Measurements from ENCODE around the gene ZNF492.
"Not testable (repeated sequence)": the region's sequence is repeated elsewhere in the genome, so short reads cannot be mapped to it uniquely, and the experiment has no call there.

The ZNF492 gene

DNA sequence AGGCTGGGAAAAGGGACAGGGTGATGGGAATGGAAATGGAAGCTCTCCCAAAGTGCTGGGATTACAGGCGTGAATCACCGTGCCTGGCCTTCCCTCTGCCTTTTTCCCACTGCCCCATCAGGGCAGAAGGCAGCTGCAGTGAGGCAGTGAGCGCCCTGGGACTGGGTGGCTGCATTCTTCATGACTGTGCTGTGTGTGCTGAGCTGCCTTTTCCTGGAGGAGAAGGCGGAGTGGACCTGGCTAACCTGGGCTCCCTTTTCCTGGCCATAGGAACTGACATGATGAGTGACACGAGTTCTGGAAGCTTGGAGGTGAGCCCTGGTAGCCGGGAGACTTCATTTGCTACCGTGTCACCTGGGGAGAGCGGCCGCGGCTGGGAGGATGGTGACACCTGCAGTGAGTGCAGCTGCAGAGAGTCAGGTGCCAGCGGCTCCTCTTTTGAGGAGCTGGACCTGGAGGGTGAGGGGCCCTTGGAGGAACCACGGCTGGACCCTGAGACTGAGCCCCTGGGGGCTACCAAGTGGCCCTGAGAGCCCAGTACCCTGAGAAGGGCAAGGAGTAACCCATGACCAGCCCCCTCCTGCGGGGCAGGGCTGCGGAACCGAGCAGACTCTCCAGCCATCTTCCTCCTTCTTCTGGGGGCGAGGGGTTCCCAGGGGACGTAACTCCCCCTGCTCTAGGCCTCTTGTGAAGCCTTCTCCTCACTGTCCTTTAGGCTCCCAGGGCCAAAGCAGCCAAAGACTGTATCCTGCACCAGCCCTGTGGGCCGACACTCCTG lies 26.3 kb upstream of the ZNF492 start:
- DNase-seq: no peak
- Mint-ChIP-seq H3K4me1 (no peaks in the 10 kb centered on the region), H3K27me3 (no peaks in the 10 kb centered on the region), H3K4me3 (no peak overlapping the region), H3K9me3 (peaks cover 5 to 10% of the 10 kb centered on the region in 2 donors), H3K27ac (no peak overlapping the region), H3K36me3 (no peaks in the 10 kb centered on the region)
- no peak for ATAC-seq (replicated peaks)

GRCh38 chr19:22608441-22608840 lies 25.7 kb upstream of the ZNF492 start:
- H3K36me3 Mint-ChIP-seq: no peaks in the 10 kb centered on the region
- H3K9me3 Mint-ChIP-seq: peaks cover 5 to 10% of the 10 kb centered on the region in 2 donors
- no peaks in the 10 kb centered on the region for H3K27me3 Mint-ChIP-seq
- no peaks in the 10 kb centered on the region for H3K4me1 Mint-ChIP-seq
- no peak for DNase-seq
- ATAC-seq (replicated peaks): no peak
- no peak overlapping the region for H3K4me3 Mint-ChIP-seq
- H3K27ac Mint-ChIP-seq: no peak overlapping the region

GRCh38 chr19:22609630-22610029 lies 24.5 kb upstream of the ZNF492 start:
- no peak overlapping the region for H3K27ac Mint-ChIP-seq
- H3K4me3 Mint-ChIP-seq: no peak overlapping the region
- no peak for DNase-seq
- ATAC-seq (replicated peaks): no peak
- peaks cover 5 to 15% of the 10 kb centered on the region in 2 donors for H3K9me3 Mint-ChIP-seq
- H3K27me3 Mint-ChIP-seq: no peaks in the 10 kb centered on the region
- H3K4me1 Mint-ChIP-seq: no peaks in the 10 kb centered on the region
- H3K36me3 Mint-ChIP-seq: no peaks in the 10 kb centered on the region

DNA sequence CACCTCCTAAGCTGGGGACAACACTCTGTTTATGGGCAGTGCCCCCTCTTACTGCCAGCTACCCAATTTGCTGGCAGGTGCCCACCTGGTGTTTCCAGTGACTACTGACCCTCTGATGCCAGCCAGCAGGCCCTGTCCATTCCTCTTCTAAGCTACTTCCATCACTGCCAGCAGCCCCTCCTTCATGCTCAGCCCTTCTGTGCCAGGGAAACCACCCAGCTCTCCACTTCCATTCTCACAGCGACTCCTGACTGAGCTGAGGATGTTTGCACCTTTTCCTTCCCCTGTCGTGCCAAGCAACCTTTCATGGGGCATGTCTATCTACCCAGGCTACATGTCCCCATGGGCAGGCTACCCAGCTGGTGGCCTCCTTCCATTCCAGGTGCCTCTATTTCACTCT lies 24.0 kb upstream of the ZNF492 start:
- H3K4me1 Mint-ChIP-seq: no peaks in the 10 kb centered on the region
- ATAC-seq (replicated peaks): no peak
- H3K27ac Mint-ChIP-seq: no peak overlapping the region
- no peaks in the 10 kb centered on the region for H3K27me3 Mint-ChIP-seq
- H3K9me3 Mint-ChIP-seq: peaks cover 5 to 15% of the 10 kb centered on the region in 2 donors
- DNase-seq: no peak
- H3K4me3 Mint-ChIP-seq: no peak overlapping the region
- no peaks in the 10 kb centered on the region for H3K36me3 Mint-ChIP-seq

- no peaks in the 10 kb centered on the region for H3K4me1 Mint-ChIP-seq
- H3K27ac Mint-ChIP-seq: no peak overlapping the region
- no peak overlapping the region for H3K4me3 Mint-ChIP-seq
- H3K27me3 Mint-ChIP-seq: no peaks in the 10 kb centered on the region
- ATAC-seq (replicated peaks): no peak
- peaks cover 13 to 17% of the 10 kb centered on the region in 2 donors for H3K9me3 Mint-ChIP-seq
- H3K36me3 Mint-ChIP-seq: no peaks in the 10 kb centered on the region
- no peak for DNase-seq
Measured at GRCh38 chr19:22612316-22612715, 21.8 kb upstream of the ZNF492 start.

GRCh38 chr19:22616659-22617058 lies 17.5 kb upstream of the ZNF492 start:
- peaks cover 14 to 17% of the 10 kb centered on the region in 2 donors for H3K27me3 Mint-ChIP-seq

GRCh38 chr19:22617181-22617580 lies 16.9 kb upstream of the ZNF492 start:
- not testable (repeated sequence) for DNase-seq; ATAC-seq (replicated peaks); H3K4me1 Mint-ChIP-seq; H3K36me3 Mint-ChIP-seq; H3K4me3 Mint-ChIP-seq; H3K27ac Mint-ChIP-seq
- Mint-ChIP-seq H3K27me3 (peaks cover 17 to 19% of the 10 kb centered on the region in 2 donors), H3K9me3 (peaks cover 13 to 14% of the 10 kb centered on the region in 2 donors)

More at GRCh38 chr19:22616659-22617058, 17.5 kb upstream of the ZNF492 start:
- Mint-ChIP-seq H3K4me1 (no peaks in the 10 kb centered on the region), H3K27ac (no peak overlapping the region), H3K4me3 (no peak overlapping the region), H3K9me3 (peaks cover 13 to 14% of the 10 kb centered on the region in 2 donors), H3K36me3 (peaks cover 0 to 4% of the 10 kb centered on the region in 2 donors)
- ATAC-seq (replicated peaks): no peak
- no peak for DNase-seq

- peaks cover 17 to 19% of the 10 kb centered on the region in 2 donors for H3K27me3 Mint-ChIP-seq
- ATAC-seq (replicated peaks): no peak
- H3K36me3 Mint-ChIP-seq: peaks cover 0 to 4% of the 10 kb centered on the region in 2 donors
- H3K9me3 Mint-ChIP-seq: peaks cover 13 to 14% of the 10 kb centered on the region in 2 donors
- DNase-seq: no peak
- no peak overlapping the region for H3K27ac Mint-ChIP-seq
- H3K4me3 Mint-ChIP-seq: no peak overlapping the region
- no peaks in the 10 kb centered on the region for H3K4me1 Mint-ChIP-seq
Measured at GRCh38 chr19:22617614-22618320, 16.4 kb upstream of the ZNF492 start.

DNA sequence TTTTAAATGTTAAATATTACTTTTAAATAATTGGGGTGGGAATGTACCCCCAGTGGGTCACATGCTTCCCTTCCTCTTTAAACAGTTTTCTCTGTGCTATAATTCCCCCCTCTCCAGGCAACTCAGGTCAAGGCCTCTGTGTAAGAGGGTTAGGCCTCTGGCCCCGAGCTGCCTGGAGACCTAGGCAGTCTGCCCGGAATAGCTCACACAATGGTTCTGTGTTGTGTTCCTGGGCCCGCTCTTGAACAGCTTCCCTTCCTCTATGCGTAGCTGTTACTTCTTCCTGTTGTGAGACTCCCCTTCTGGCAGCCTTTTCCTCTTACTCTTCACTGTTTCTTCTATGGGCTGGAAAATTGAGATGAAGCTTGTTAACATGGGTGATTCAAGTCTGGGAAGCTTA lies 14.8 kb upstream of the ZNF492 start:
- Mint-ChIP-seq H3K4me1 (no peaks in the 10 kb centered on the region), H3K4me3 (no peak overlapping the region), H3K27me3 (peaks cover 19 to 28% of the 10 kb centered on the region in 2 donors), H3K9me3 (peaks cover 10 to 13% of the 10 kb centered on the region in 2 donors), H3K36me3 (peaks cover 0 to 4% of the 10 kb centered on the region in 2 donors), H3K27ac (no peak overlapping the region)
- DNase-seq (no peak), ATAC-seq (replicated peaks) (no peak)

DNA sequence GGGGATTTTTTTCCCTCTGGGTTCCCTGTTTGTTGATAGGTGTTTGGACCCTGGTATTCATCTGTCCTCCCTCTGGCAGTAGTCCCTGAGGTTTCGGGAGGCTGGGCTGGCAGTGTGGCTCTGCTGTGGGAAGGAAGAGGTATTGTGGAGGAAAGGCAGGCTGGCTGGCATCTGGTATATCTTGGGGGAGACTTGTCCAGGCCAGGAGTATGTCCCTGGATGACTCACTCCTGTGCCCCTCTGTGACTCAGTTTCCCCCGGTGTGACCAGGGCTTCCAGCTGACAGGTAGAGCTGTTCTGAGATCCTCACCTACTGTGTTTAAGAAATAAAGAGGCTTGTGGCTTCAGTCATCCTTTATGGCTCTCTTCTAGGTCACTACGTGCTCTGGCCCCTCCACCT lies 14.2 kb upstream of the ZNF492 start:
- H3K27ac Mint-ChIP-seq: no peak overlapping the region
- no peak for DNase-seq
- peaks cover 19 to 32% of the 10 kb centered on the region in 2 donors for H3K27me3 Mint-ChIP-seq
- H3K36me3 Mint-ChIP-seq: peaks cover 0 to 4% of the 10 kb centered on the region in 2 donors
- H3K4me3 Mint-ChIP-seq: no peak overlapping the region
- H3K4me1 Mint-ChIP-seq: no peaks in the 10 kb centered on the region
- no peak for ATAC-seq (replicated peaks)
- H3K9me3 Mint-ChIP-seq: peaks cover 9 to 13% of the 10 kb centered on the region in 2 donors

DNA sequence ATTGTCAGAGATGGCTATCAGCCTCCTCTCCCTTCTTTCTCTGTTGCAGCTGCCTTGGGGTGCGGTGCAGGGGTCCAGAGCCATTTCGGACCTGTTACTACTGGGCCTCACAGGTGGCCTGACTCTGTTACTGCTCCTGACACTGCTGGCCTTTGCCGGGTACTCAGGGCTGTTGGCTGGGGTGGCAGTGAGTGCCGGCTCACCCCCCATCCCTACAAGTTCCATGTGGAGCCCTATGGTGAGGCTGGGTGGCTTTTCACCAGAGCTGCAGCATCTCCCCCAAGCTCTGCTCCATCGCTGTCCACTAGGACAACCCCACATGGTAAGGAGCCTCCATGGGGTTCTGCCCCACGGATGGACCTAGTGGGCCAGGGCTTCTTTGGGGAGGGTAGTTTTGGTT lies 13.7 kb upstream of the ZNF492 start:
- Mint-ChIP-seq H3K4me1 (no peaks in the 10 kb centered on the region), H3K27me3 (peaks cover 19 to 32% of the 10 kb centered on the region in 2 donors), H3K4me3 (no peak overlapping the region), H3K36me3 (peaks cover 0 to 4% of the 10 kb centered on the region in 2 donors), H3K9me3 (peaks cover 9 to 13% of the 10 kb centered on the region in 2 donors), H3K27ac (no peak overlapping the region)
- ATAC-seq (replicated peaks): no peak
- DNase-seq: no peak

- H3K4me1 Mint-ChIP-seq: no peaks in the 10 kb centered on the region
- H3K27ac Mint-ChIP-seq: no peak overlapping the region
- H3K4me3 Mint-ChIP-seq: no peak overlapping the region
- peaks cover 6 to 8% of the 10 kb centered on the region in 2 donors for H3K9me3 Mint-ChIP-seq
- peaks cover 19 to 32% of the 10 kb centered on the region in 2 donors for H3K27me3 Mint-ChIP-seq
- DNase-seq (no peak), ATAC-seq (replicated peaks) (no peak)
- peaks cover 0 to 4% of the 10 kb centered on the region in 2 donors for H3K36me3 Mint-ChIP-seq
Measured at GRCh38 chr19:22620912-22621311, 13.2 kb upstream of the ZNF492 start.

DNA sequence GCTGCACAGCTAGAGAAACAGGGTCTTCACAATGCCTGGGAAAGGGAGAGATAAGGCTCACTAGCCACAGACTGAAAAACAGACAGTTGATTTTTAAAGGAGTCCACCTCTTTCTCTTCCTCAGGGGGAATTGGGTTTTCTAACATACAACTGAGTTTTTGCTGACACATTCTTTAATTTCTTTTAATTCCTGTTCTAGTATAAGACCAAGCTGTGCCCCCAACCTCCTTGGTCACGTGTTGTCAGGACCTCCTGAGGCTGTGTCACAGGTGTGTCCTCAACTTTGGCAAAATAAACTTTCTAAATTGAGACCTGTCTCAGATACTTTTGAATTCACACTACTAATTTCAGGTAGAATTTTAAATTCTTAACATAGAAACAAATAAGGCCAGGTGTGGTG lies 12.1 kb upstream of the ZNF492 start:
- H3K4me1 Mint-ChIP-seq: no peaks in the 10 kb centered on the region
- ATAC-seq (replicated peaks) (no peak), DNase-seq (no peak)
- H3K27ac Mint-ChIP-seq: no peak overlapping the region
- H3K9me3 Mint-ChIP-seq: peaks cover 4 to 5% of the 10 kb centered on the region in 2 donors
- peaks cover 0 to 4% of the 10 kb centered on the region in 2 donors for H3K36me3 Mint-ChIP-seq
- peaks cover 19 to 32% of the 10 kb centered on the region in 2 donors for H3K27me3 Mint-ChIP-seq
- H3K4me3 Mint-ChIP-seq: no peak overlapping the region

DNA sequence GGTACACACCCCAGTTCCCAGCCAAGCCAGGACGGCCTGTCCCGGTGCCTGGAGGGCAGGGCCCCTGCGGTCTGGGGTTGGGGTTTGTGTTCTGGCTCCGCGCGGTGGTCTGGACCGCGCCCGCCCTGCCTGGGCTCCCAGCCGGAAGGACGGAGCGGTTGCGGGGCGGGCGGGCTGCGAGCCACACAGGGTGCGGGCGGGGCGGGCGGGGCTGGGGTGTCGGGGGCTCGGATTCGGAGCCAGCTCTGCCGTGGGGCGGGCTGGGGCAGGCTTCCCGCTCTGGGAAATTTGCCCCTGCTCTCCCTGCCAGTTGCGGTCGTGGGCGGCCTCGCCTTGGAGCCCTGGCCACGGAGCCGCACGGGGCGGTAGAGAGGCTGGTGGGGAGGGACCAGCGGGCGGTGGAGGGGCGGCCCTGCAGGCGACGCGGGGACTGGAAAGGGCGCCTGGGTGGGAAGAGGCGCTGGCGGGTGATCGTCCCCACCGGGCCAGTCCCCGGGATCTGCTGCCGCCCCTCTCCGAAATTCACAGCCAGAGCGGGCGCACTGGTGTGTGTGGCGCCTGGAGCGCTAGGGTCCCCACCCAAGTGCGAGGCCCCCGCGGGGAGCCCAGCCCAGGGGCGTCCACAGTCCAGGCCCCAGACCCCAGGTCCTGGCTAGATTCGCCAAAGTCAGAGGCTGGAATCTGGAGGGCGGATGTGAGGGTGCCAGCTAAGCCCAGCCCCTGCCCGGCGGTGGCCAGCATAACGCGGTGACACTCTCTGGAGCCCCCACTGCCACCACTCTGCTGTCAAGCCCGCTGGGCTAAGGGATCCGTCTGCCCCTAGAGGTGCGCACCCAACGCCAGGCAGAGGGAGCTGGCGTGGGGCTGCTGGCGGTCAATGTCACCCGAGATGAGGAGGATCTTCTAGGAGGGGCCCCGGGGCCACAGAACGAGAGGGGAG lies 11.0 kb upstream of the ZNF492 start:
- Mint-ChIP-seq H3K36me3 (peaks cover 0 to 4% of the 10 kb centered on the region in 2 donors), H3K27me3 (peaks cover 19 to 32% of the 10 kb centered on the region in 2 donors), H3K9me3 (peaks cover 4 to 5% of the 10 kb centered on the region in 2 donors), H3K4me1 (no peaks in the 10 kb centered on the region), H3K4me3 (no peak overlapping the region), H3K27ac (no peak overlapping the region)
- DNase-seq (no peak), ATAC-seq (replicated peaks) (peak in 1 of 2 donors; percentile 14)

Measured in stimulated activated naive B cell treated with anti-CD40 and anti-IgM and Interleukin-4, amounts not matched to agents 10 μg/mL and 1 μg/mL and 100 μg/mL, for 72 hours (primary cell).